ENCODE measurements around the gene CEND1. TPM values are rescaled to one million over a fixed set of nuclear protein-coding genes. Genes with fewer than 3 reads are reported as not detected.

Gene CEND1
- polyA plus RNA-seq, 5 donors, result 0.18 to 0.24 (median 0.22) TPM; not detected in 2

Other genes starting within 250 kb of the CEND1 start
- 1 to 10 TPM; 1.6 to 4.9 (median 2.8) TPM for gene LMNTD2, start 229.4 kb downstream of the CEND1 start, polyA plus RNA-seq (ENCODE audit: insufficient read depth in 1 of 5, insufficient read length in 5 of 5, low replicate concordance in 1 of 5)
- gene RASSF7, start 229.1 kb downstream of the CEND1 start, polyA plus RNA-seq (ENCODE audit: insufficient read depth in 1 of 5, insufficient read length in 5 of 5, low replicate concordance in 1 of 5), result 10 to 100 TPM; 16.5 to 41.2 (median 27.6) TPM
- 10 to 100 TPM; 16.0 to 28.3 (median 20.4) TPM for gene PHRF1, start 213.6 kb downstream of the CEND1 start, polyA plus RNA-seq (ENCODE audit: insufficient read depth in 1 of 5, insufficient read length in 5 of 5, low replicate concordance in 1 of 5)
- 10 to 100 TPM in 3 of 5 donors, 1 to 10 TPM in 2; 6.9 to 19.1 (median 11.5) TPM for gene IRF7, start 174.1 kb downstream of the CEND1 start, polyA plus RNA-seq (ENCODE audit: insufficient read depth in 1 of 5, insufficient read length in 5 of 5, low replicate concordance in 1 of 5)
- under 1 TPM; 0.20 to 0.86 (median 0.58) TPM for gene CDHR5, start 165.1 kb downstream of the CEND1 start, polyA plus RNA-seq (ENCODE audit: insufficient read depth in 1 of 5, insufficient read length in 5 of 5, low replicate concordance in 1 of 5)
- 10 to 100 TPM in 1 of 5 donors, 1 to 10 TPM in 4; 1.2 to 14.9 (median 1.7) TPM for gene SCT, start 162.9 kb downstream of the CEND1 start, polyA plus RNA-seq (ENCODE audit: insufficient read depth in 1 of 5, insufficient read length in 5 of 5, low replicate concordance in 1 of 5)
- gene DRD4, start 152.8 kb downstream of the CEND1 start, polyA plus RNA-seq (ENCODE audit: insufficient read depth in 1 of 5, insufficient read length in 5 of 5, low replicate concordance in 1 of 5), result 1 to 10 TPM in 2 of 5 donors, under 1 TPM in 3; 0.21 to 1.5 (median 0.74) TPM
- gene DEAF1, start 94.9 kb downstream of the CEND1 start, polyA plus RNA-seq (ENCODE audit: insufficient read depth in 1 of 5, insufficient read length in 5 of 5, low replicate concordance in 1 of 5), result 10 to 100 TPM; 32.7 to 49.5 (median 37.7) TPM
- 10 to 100 TPM; 23.2 to 35.8 (median 29.9) TPM for gene TMEM80, start 94.3 kb downstream of the CEND1 start, polyA plus RNA-seq (ENCODE audit: insufficient read depth in 1 of 5, insufficient read length in 5 of 5, low replicate concordance in 1 of 5)
- 10 to 100 TPM; 41.3 to 88.7 (median 81.2) TPM for gene EPS8L2, start 83.9 kb downstream of the CEND1 start, polyA plus RNA-seq (ENCODE audit: insufficient read depth in 1 of 5, insufficient read length in 5 of 5, low replicate concordance in 1 of 5)
- 100 to 1,000 TPM; 100 to 129 (median 107) TPM for gene TALDO1, start 42.6 kb downstream of the CEND1 start, polyA plus RNA-seq (ENCODE audit: insufficient read depth in 1 of 5, insufficient read length in 5 of 5, low replicate concordance in 1 of 5)
- 10 to 100 TPM; 41.4 to 80.2 (median 61.8) TPM for gene GATD1, start 12.6 kb downstream of the CEND1 start, polyA plus RNA-seq (ENCODE audit: insufficient read depth in 1 of 5, insufficient read length in 5 of 5, low replicate concordance in 1 of 5)
- gene SLC25A22, start 8.2 kb upstream of the CEND1 start, polyA plus RNA-seq (ENCODE audit: insufficient read depth in 1 of 5, insufficient read length in 5 of 5, low replicate concordance in 1 of 5), result 10 to 100 TPM in 4 of 5 donors, 1 to 10 TPM in 1; 9.4 to 25.4 (median 15.7) TPM
- gene PIDD1, start 15.1 kb upstream of the CEND1 start, polyA plus RNA-seq (ENCODE audit: insufficient read depth in 1 of 5, insufficient read length in 5 of 5, low replicate concordance in 1 of 5), result 10 to 100 TPM in 4 of 5 donors, 1 to 10 TPM in 1; 9.0 to 16.6 (median 11.6) TPM
- 1,000 to 10,000 TPM; 1,010 to 1,715 (median 1,239) TPM for gene RPLP2, start 19.9 kb upstream of the CEND1 start, polyA plus RNA-seq (ENCODE audit: insufficient read depth in 1 of 5, insufficient read length in 5 of 5, low replicate concordance in 1 of 5)
- gene PNPLA2, start 28.8 kb upstream of the CEND1 start, polyA plus RNA-seq (ENCODE audit: insufficient read depth in 1 of 5, insufficient read length in 5 of 5, low replicate concordance in 1 of 5), result 10 to 100 TPM; 23.4 to 54.7 (median 38.0) TPM
- 10 to 100 TPM; 13.6 to 31.6 (median 21.5) TPM for gene CRACR2B, start 37.8 kb upstream of the CEND1 start, polyA plus RNA-seq (ENCODE audit: insufficient read depth in 1 of 5, insufficient read length in 5 of 5, low replicate concordance in 1 of 5)
- gene CD151, start 42.9 kb upstream of the CEND1 start, polyA plus RNA-seq (ENCODE audit: insufficient read depth in 1 of 5, insufficient read length in 5 of 5, low replicate concordance in 1 of 5), result 100 to 1,000 TPM; 124 to 208 (median 165) TPM
- 100 to 1,000 TPM in 2 of 5 donors, 10 to 100 TPM in 3; 67.8 to 164 (median 85.4) TPM for gene POLR2L, start 52.4 kb upstream of the CEND1 start, polyA plus RNA-seq (ENCODE audit: insufficient read depth in 1 of 5, insufficient read length in 5 of 5, low replicate concordance in 1 of 5)
- gene TSPAN4, start 52.8 kb upstream of the CEND1 start, polyA plus RNA-seq (ENCODE audit: insufficient read depth in 1 of 5, insufficient read length in 5 of 5, low replicate concordance in 1 of 5), result 10 to 100 TPM; 42.4 to 94.6 (median 63.9) TPM
- gene CHID1, start 120.7 kb upstream of the CEND1 start, polyA plus RNA-seq (ENCODE audit: insufficient read depth in 1 of 5, insufficient read length in 5 of 5, low replicate concordance in 1 of 5), result 100 to 1,000 TPM in 1 of 5 donors, 10 to 100 TPM in 4; 77.0 to 101 (median 86.2) TPM
- 10 to 100 TPM; 74.4 to 84.3 (median 79.2) TPM for gene AP2A2, start 135.8 kb upstream of the CEND1 start, polyA plus RNA-seq (ENCODE audit: insufficient read depth in 1 of 5, insufficient read length in 5 of 5, low replicate concordance in 1 of 5)
- gene MUC6, start 246.6 kb upstream of the CEND1 start, polyA plus RNA-seq (ENCODE audit: insufficient read depth in 1 of 5, insufficient read length in 5 of 5, low replicate concordance in 1 of 5), result under 1 TPM; 0.24 to 0.57 (median 0.54) TPM